HG02623 (cell line): ENCODE measurements around the gene POLDIP3.
"Not testable (repeated sequence)": the region's sequence is repeated elsewhere in the genome, so short reads cannot be mapped to it uniquely, and the experiment has no call there.

Experiments used
- ATAC-seq: cut with Tn5 transposase; IDR thresholded peaks from one replicate; pipeline ENCODE4 v1.9.1; 2021; ENCODE audit warnings: moderate library complexity; ENCODE audit not compliant: unreplicated experiment

POLDIP3 gene

GRCh38 chr22:42561856-42562255 is 52.8 kb downstream of the POLDIP3 start:
- ATAC-seq, result no peak

DNA sequence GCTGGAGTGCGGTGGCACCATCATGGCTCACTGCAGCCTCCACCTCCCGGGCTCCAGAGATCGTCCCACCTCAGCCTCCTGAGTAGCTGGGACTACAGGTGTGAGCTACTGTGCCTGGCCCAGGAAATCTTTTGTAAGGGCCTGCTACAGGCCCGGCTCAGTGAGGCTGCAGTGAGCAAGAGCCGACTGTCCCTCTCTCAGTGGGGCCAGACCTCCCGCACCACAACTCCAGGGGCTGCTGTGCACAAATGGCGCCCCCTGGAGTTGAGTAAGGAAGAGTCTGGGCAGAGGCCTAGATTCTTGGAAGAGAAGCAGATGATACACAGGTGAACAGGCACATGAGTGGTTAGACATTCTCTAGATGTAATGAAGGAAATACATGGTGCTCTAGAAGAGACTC is 53.9 kb downstream of the POLDIP3 start:
- no peak for ATAC-seq

GRCh38 chr22:42560381-42560780 is 54.3 kb downstream of the POLDIP3 start:
- no peak for ATAC-seq

DNA sequence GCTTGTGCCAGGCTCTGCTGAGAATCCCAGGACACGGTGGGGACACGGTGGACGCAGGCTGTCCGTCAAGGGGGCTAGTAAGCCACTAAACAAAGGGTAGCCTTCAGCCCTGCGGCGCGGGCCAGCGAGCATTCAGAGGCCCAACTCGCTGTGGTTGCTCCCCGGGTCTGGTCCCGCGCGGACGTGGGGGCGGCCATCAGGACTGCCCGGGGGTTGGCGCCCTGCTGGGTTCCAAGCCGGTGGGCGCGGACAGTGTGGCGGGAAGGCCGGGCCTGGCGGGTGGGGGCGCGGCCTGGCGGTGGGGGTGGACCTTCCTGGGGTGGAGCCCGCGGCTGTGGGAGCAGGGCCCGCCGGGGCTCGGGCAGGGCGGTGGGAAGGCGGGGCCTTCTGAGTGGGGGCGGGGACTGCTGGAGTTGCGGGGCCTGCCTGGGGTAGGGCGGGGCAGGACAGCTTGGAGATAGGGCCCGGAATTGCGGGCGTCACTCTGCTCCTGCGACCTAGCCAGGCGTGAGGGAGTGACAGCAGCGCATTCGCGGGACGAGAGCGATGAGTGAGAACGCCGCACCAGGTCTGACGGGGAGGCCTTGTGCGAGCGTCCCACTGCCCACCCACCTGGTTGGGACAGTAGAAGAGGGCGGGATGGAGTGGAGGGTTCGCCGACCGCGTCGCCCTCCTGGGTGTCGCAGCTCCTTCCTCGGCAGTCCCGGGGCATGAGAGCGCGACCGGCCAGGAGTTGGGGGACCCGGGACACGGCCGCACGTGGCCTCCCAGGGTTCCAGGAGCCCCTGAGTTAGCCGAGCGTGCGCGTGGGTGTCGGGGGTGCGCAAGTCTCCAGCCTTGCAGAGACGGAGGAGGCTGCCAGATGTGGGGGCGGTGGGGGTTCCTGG is 61.0 kb downstream of the POLDIP3 start, which contains the start of gene SERHL2:
Gene SERHL2, plus strand, starts transcription at position 482 of the 887 bp plus-strand sequence. Its CDS starts 65 bp downstream, at position 547.
- ATAC-seq, result peak; percentile 50

DNA sequence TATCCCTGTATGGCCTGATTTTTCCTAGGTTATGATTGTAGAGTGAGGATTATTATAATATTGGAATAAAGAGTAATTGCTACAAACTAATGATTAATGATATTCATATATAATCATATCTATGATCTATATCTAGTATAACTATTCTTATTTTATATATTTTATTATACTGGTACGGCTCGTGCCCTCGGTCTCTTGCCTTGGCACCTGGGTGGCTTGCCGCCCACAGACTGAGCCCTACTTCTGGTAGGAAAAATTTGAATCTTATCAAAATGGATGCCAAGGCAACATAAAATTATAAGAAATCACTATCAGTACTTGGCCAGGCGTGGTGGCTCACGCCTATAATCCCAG is 62.4 kb downstream of the POLDIP3 start:
- not testable (repeated sequence) for ATAC-seq

- ATAC-seq, result no peak
Measured at GRCh38 chr22:42549331-42550060, 65.2 kb downstream of the POLDIP3 start.

- no peak for ATAC-seq
Measured at GRCh38 chr22:42548597-42549330, 65.9 kb downstream of the POLDIP3 start.

GRCh38 chr22:42548126-42548525 is 66.6 kb downstream of the POLDIP3 start:
- ATAC-seq, result not testable (repeated sequence)

DNA sequence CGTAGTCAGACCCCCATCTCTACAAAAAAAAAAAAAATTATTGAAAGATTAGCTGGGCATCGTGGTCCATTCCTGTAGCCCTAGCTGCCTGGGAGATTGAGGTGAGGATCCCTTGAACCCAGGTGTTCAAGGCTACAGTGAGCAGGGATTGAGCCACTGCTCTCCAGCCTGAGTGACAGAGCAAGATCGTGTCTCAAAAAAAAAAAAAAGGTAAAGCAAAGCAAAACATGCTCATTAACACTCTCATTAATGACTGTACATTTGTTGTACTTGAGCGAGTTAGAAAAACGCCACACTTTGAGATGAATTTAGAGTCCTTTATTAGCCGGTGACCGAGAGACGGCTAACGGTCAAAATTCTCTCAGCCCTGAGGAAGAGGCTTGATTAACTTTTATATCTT is 67.1 kb downstream of the POLDIP3 start:
- no peak for ATAC-seq

DNA sequence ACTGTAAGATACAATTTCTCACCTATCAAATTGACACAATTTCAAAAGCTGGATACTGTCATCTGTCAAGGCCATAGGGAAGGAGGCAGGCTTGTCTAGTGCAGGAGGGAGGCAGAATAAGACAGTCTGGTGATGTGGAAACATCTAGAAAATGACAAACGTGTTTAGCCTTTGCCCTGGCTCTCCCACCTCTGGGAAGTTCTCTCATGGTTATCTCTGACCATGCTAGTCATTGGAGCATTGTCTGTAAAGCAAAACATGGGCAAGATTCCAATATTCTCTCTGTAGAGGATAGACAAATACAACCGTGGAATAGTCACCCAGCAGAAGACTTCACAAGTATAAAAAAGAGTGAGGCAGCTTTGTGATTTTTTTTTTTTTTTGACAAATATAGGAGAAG is 70.0 kb downstream of the POLDIP3 start:
- ATAC-seq, result no peak

GRCh38 chr22:42539236-42539771 is 75.4 kb downstream of the POLDIP3 start:
- ATAC-seq, result not testable (repeated sequence)

DNA sequence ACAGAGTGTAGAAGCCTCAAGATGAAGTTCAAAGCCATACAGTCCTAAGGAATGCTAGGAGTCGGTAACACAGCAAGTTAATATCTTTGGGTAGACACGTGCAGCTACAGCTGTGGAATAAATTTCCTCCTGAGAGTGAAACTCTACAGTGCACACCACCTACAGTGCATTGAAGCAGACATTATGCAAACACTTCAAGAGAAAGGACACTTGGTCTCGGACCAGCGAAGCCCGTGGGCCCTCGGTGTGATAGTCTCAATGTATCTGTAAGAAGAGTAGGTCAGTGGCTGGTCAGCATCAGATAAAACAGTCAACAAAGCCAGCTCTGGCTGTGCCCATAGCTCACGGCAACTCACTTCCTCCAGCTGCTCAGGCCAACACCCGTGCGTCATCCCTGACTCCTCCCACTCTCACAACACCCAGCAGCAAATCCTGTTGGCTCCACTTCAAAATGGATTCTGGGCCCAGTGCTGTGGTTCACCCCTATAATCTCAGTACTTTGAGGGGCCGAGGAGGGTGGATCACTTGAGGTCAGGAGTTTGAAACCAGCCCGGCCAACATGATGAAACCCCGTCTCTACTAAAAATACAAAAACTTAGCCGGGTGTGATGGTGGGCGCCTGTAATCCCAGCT is 77.4 kb downstream of the POLDIP3 start:
- not testable (repeated sequence) for ATAC-seq

DNA sequence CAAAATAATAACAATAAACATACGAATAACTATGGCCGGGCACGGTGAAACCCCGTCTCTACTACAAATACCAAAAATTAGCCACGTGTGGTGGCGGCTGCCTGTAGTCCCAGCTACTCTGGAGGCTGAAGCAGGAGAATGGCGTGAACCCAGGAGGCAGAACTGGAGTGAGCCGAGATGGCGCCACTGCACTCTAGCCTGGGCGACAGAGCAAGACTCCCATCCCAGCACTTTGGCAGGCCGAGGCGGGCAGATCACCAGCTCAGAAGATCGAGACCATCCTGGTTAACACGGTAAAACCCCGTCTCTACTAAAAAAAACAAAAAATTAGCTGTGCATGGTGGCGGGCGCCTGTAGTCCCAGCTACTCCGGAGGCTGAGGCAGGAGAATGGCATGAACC is 78.0 kb downstream of the POLDIP3 start:
- not testable (repeated sequence) for ATAC-seq

- ATAC-seq, result no peak
Measured at GRCh38 chr22:42536166-42536565, 78.5 kb downstream of the POLDIP3 start.

GRCh38 chr22:42535082-42535731 is 79.5 kb downstream of the POLDIP3 start:
- not testable (repeated sequence) for ATAC-seq
